Spleen (tissue), 7 donors: ENCODE data around the gene IFI27.

Experiments used
- POLR2A ChIP-seq, 3 donors: fragments of 450-650 bp; IDR thresholded peaks; one replicate each; pipeline ENCODE4 v1.5.1; 2017; ENCODE audit warnings: antibody characterized with exemption in 3 of 3, mild to moderate bottlenecking in 1 of 3
- POLR2AphosphoS5 ChIP-seq, 3 donors: sonication (generic); formaldehyde crosslinking; IDR thresholded peaks; one replicate each; pipeline ENCODE4 v1.5.1; 2017; ENCODE audit warnings: antibody characterized with exemption in 3 of 3
- TF ChIP-seq, protein P1 (sequence below), 11 experiments: fragments of 200-600 bp in 7 of 11; fragments of 450-650 bp in 4 of 11; sonication (generic) in 4 of 11; IDR thresholded peaks in 8 of 11; conservative IDR thresholded peaks in 3 of 11; 1 replicate in 7 of 11; 2 replicates in 4 of 11; pipeline versions ENCODE4 v1.4.0 to v1.8.0; 2016 to 2021; ENCODE audit warnings: antibody characterized with exemption in 11 of 11, inconsistent platforms in 4 of 11, mild to moderate bottlenecking in 1 of 11
- donor health status: DM: no; HTN: no; CAD: no; lungs with moderate emphysema.
- donor health status: DM: no; HTN: no; CAD: no.
- donor health status: DM: no; HTN: no; CAD: no.

- TF ChIP-seq, protein P1, sequence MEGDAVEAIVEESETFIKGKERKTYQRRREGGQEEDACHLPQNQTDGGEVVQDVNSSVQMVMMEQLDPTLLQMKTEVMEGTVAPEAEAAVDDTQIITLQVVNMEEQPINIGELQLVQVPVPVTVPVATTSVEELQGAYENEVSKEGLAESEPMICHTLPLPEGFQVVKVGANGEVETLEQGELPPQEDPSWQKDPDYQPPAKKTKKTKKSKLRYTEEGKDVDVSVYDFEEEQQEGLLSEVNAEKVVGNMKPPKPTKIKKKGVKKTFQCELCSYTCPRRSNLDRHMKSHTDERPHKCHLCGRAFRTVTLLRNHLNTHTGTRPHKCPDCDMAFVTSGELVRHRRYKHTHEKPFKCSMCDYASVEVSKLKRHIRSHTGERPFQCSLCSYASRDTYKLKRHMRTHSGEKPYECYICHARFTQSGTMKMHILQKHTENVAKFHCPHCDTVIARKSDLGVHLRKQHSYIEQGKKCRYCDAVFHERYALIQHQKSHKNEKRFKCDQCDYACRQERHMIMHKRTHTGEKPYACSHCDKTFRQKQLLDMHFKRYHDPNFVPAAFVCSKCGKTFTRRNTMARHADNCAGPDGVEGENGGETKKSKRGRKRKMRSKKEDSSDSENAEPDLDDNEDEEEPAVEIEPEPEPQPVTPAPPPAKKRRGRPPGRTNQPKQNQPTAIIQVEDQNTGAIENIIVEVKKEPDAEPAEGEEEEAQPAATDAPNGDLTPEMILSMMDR (IDR thresholded peaks at IDR 0.05 in 8 of 11, conservative IDR thresholded peaks at IDR 0.05 in 3 of 11) = no peak
- TF ChIP-seq POLR2AphosphoS5 (IDR thresholded peaks at IDR 0.05) = no peak
- no peak for TF ChIP-seq POLR2A (IDR thresholded peaks at IDR 0.05)
These were observed 17.1 kb upstream of the IFI27 start for GRCh38 chr14:94093418-94093817.
